HepG2 (cell line): ENCODE results near the gene SYCE3. TPM values are rescaled to one million over a fixed set of nuclear protein-coding genes. Genes with fewer than 3 reads are reported as not detected.

ENCODE experiments used
- ATF7 ChIP-seq, 2 experiments: fragments of 450-650 bp in 1 of 2; sonication (generic) in 1 of 2; formaldehyde crosslinking in 1 of 2; IDR thresholded peaks; 2 replicates each; pipeline versions ENCODE4 v1.4.0 to v1.6.1; 2016 to 2020; ENCODE audit warnings: antibody characterized with exemption in 1 of 2, mild to moderate bottlenecking in 1 of 2, missing genetic modification reagents in 1 of 2
- BORCS8-MEF2B ChIP-seq: sonication (generic); formaldehyde crosslinking; IDR thresholded peaks from 2 replicates; pipeline ENCODE4 v1.8.0; 2022; ENCODE audit warnings: mild to moderate bottlenecking, missing genetic modification reagents
- EP300 ChIP-seq, 3 experiments: sonication (generic) in 1 of 3; formaldehyde crosslinking in 1 of 3; IDR thresholded peaks; 2 replicates each; pipeline versions ENCODE4 v1.5.1 to v1.6.1; 2011 to 2020; ENCODE audit warnings: low read depth in 2 of 3, low read length in 2 of 3, borderline replicate concordance in 1 of 3, improper control_type of control experiment in 1 of 3, mild to moderate bottlenecking in 1 of 3, missing genetic modification reagents in 1 of 3, moderate library complexity in 1 of 3
- FOXO1 ChIP-seq: sonication (generic); formaldehyde crosslinking; IDR thresholded peaks from 2 replicates; pipeline ENCODE4 v1.4.0; 2020; ENCODE audit warnings: missing genetic modification reagents
- FOXP4 ChIP-seq: sonication (generic); formaldehyde crosslinking; IDR thresholded peaks from 2 replicates; pipeline ENCODE4 v1.4.0; 2020; ENCODE audit warnings: missing genetic modification reagents
- KLF12 ChIP-seq: sonication (generic); formaldehyde crosslinking; IDR thresholded peaks from 2 replicates; pipeline ENCODE4 v1.4.0; 2020; ENCODE audit warnings: missing genetic modification reagents, borderline replicate concordance
- MLX ChIP-seq: IDR thresholded peaks from 2 replicates; pipeline ENCODE4 v1.6.1; 2016
- MYC ChIP-seq: sonication (generic); formaldehyde crosslinking; IDR thresholded peaks from 2 replicates; pipeline ENCODE4 v1.9.0; 2021; ENCODE audit warnings: missing genetic modification reagents, borderline replicate concordance
- SMAD1 ChIP-seq: sonication (generic); formaldehyde crosslinking; IDR thresholded peaks from 2 replicates; pipeline ENCODE4 v1.4.0; 2020; ENCODE audit warnings: missing genetic modification reagents, low read depth, mild to moderate bottlenecking, borderline replicate concordance
- SNAI1 ChIP-seq: sonication (generic); formaldehyde crosslinking; IDR thresholded peaks from 2 replicates; pipeline ENCODE4 v1.5.0; 2020; ENCODE audit warnings: mild to moderate bottlenecking, missing genetic modification reagents, borderline replicate concordance
- SOX13 ChIP-seq, 3 experiments: fragments of 450-650 bp in 1 of 3; sonication (generic) in 1 of 3; formaldehyde crosslinking in 1 of 3; IDR thresholded peaks in 2 of 3; conservative IDR thresholded peaks in 1 of 3; 2 replicates each; pipeline versions ENCODE4 v1.5.0 to v1.6.1; 2016 to 2020; ENCODE audit warnings: antibody characterized with exemption in 1 of 3, mild to moderate bottlenecking in 1 of 3, missing compliant biosample characterization in 1 of 3, missing genetic modification reagents in 1 of 3, moderate library complexity in 1 of 3
- SP1 ChIP-seq, 2 experiments: fragments of 450-650 bp in 1 of 2; sonication (generic) in 1 of 2; formaldehyde crosslinking in 1 of 2; IDR thresholded peaks; 2 replicates each; pipeline versions ENCODE4 v1.4.0 to v1.6.1; 2016 to 2020; ENCODE audit warnings: missing genetic modification reagents in 1 of 2
- STAG1 ChIP-seq: sonication (generic); formaldehyde crosslinking; IDR thresholded peaks from 2 replicates; pipeline ENCODE4 v1.4.0; 2020; ENCODE audit warnings: missing genetic modification reagents
- TFDP1 ChIP-seq: IDR thresholded peaks from 2 replicates; pipeline ENCODE4 v1.6.1; 2016; ENCODE audit warnings: missing compliant biosample characterization, missing genetic modification reagents, borderline replicate concordance
- TGIF2 ChIP-seq: IDR thresholded peaks from 2 replicates; pipeline ENCODE4 v1.6.1; 2016; ENCODE audit warnings: control low read depth, missing compliant biosample characterization
- TMF1 ChIP-seq: sonication (generic); formaldehyde crosslinking; IDR thresholded peaks from 2 replicates; pipeline ENCODE4 v1.8.1; 2022; ENCODE audit warnings: low read depth, missing genetic modification reagents
- ZNF10 ChIP-seq: sonication (generic); formaldehyde crosslinking; IDR thresholded peaks from 2 replicates; pipeline ENCODE4 v1.4.0; 2020; ENCODE audit warnings: mild to moderate bottlenecking, low read depth, missing genetic modification reagents, borderline replicate concordance
- ZNF180 ChIP-seq: sonication (generic); formaldehyde crosslinking; IDR thresholded peaks from 2 replicates; pipeline ENCODE4 v1.4.0; 2020; ENCODE audit warnings: low read depth, missing genetic modification reagents, borderline replicate concordance
- ZNF362 ChIP-seq: sonication (generic); formaldehyde crosslinking; IDR thresholded peaks from 2 replicates; pipeline ENCODE4 v1.4.0; 2020; ENCODE audit warnings: missing genetic modification reagents, mild to moderate bottlenecking, borderline replicate concordance
- ZNF44 ChIP-seq: sonication (generic); formaldehyde crosslinking; IDR thresholded peaks from 2 replicates; pipeline ENCODE4 v1.5.1; 2020; ENCODE audit warnings: mild to moderate bottlenecking, missing genetic modification reagents
- ZNF597 ChIP-seq: sonication (generic); formaldehyde crosslinking; IDR thresholded peaks from 2 replicates; pipeline ENCODE4 v1.5.0; 2020; ENCODE audit warnings: missing genetic modification reagents
- ZNF660 ChIP-seq: sonication (generic); formaldehyde crosslinking; IDR thresholded peaks from 2 replicates; pipeline ENCODE4 v1.5.1; 2020; ENCODE audit warnings: mild to moderate bottlenecking, low read depth, missing genetic modification reagents, borderline replicate concordance
- ZNF7 ChIP-seq: IDR thresholded peaks from 2 replicates; pipeline ENCODE4 v1.6.1; 2016; ENCODE audit warnings: missing biosample characterization, missing genetic modification reagents
- ZNF746 ChIP-seq: sonication (generic); formaldehyde crosslinking; IDR thresholded peaks from 2 replicates; pipeline ENCODE4 v1.8.0; 2022; ENCODE audit warnings: mild to moderate bottlenecking, missing genetic modification reagents
- ZNF839 ChIP-seq: sonication (generic); formaldehyde crosslinking; IDR thresholded peaks from 2 replicates; pipeline ENCODE4 v1.4.0; 2020; ENCODE audit warnings: missing genetic modification reagents, mild to moderate bottlenecking, borderline replicate concordance
- polyA plus RNA-seq, 8 experiments: library from polyadenylated mRNA; depleted of rRNA in 3 of 8; stranded (reverse) in 7 of 8; unstranded in 1 of 8; fragments of >200 nt; fragmentation: Illumina TruSeq in 4 of 8; extraction: Trizol in 4 of 8; gene quantifications; 2 replicates each; pipeline versions ENCODE4 v1.2.1 to v1.2.3, GENCODE V29; 2011 to 2016; ENCODE audit warnings: low read depth in 4 of 8, missing spikeins in 1 of 8, mixed read lengths in 1 of 8; ENCODE audit not compliant: insufficient read depth in 1 of 8
- total RNA-seq, 5 experiments: library from RNA; depleted of rRNA; stranded (reverse); fragments of >200 nt; fragmentation: Illumina TruSeq; extraction: Trizol; gene quantifications; 2 replicates each; pipeline ENCODE4 v1.2.3, GENCODE V29; 2016; ENCODE audit warnings: low read depth in 1 of 5

Gene SYCE3
- total and polyA plus RNA-seq, 2 of the 13 experiments (the other 11 are each of a cell fraction or from before 2014, with no cell fraction given), result not detected

- TF ChIP-seq ZNF10 (CRISPR knock-in tag), result no peak
- TF ChIP-seq FOXP4 (CRISPR knock-in tag), result no peak
- TF ChIP-seq TGIF2, result no peak
- peak; percentile 75 for TF ChIP-seq MYC
- TF ChIP-seq ZNF44 (CRISPR knock-in tag), result no peak
- no peak for TF ChIP-seq KLF12
- TF ChIP-seq ZNF7, result no peak
- TF ChIP-seq ZNF597 (CRISPR knock-in tag), result no peak
- no peak for TF ChIP-seq TFDP1 (CRISPR knock-in tag)
- TF ChIP-seq TMF1 (CRISPR knock-in tag), result no peak
- TF ChIP-seq FOXO1, result no peak
- TF ChIP-seq ATF7 (IDR thresholded peaks at IDR 0.05), result no peak
- TF ChIP-seq ATF7 (CRISPR knock-in tag; IDR thresholded peaks at IDR 0.05), result no peak
- TF ChIP-seq EP300 (IDR thresholded peaks at IDR 0.05; ENCODE audit: low read depth in 2 of 2, low read length in 2 of 2), result no peak
- TF ChIP-seq EP300 (CRISPR knock-in tag; IDR thresholded peaks at IDR 0.05; ENCODE audit: borderline replicate concordance), result no peak
- no peak for TF ChIP-seq SNAI1 (CRISPR knock-in tag)
- TF ChIP-seq ZNF746 (CRISPR knock-in tag), result no peak
- TF ChIP-seq STAG1, result no peak
- TF ChIP-seq ZNF660, result no peak
- TF ChIP-seq BORCS8-MEF2B (CRISPR knock-in tag), result peak; percentile 5; the same call in 1 of the 2 replicates
- TF ChIP-seq SOX13 (IDR thresholded peaks at IDR 0.05), result no peak
- no peak for TF ChIP-seq SOX13 (CRISPR knock-in tag; conservative IDR thresholded peaks at IDR 0.05 in 1 of 2, IDR thresholded peaks at IDR 0.05 in 1 of 2)
- TF ChIP-seq ZNF839 (CRISPR knock-in tag), result no peak
- TF ChIP-seq SP1 (IDR thresholded peaks at IDR 0.05), result no peak
- no peak for TF ChIP-seq SP1 (CRISPR knock-in tag; IDR thresholded peaks at IDR 0.05)
- no peak for TF ChIP-seq ZNF180 (CRISPR knock-in tag)
- no peak for TF ChIP-seq MLX (CRISPR knock-in tag)
- no peak for TF ChIP-seq ZNF362 (CRISPR knock-in tag)
- no peak for TF ChIP-seq SMAD1 (CRISPR knock-in tag)
Measured at GRCh38 chr22:50530580-50530876, 32.2 kb downstream of the SYCE3 start (continued).
